Measurements from ENCODE around the gene RNF10.

GRCh38 chr12:120596901-120597300 lies 62.7 kb downstream of the RNF10 start:
- no peak for TF ChIP-seq CTCF (IDR thresholded peaks at IDR 0.05; ENCODE audit: low read depth, low read length, poor library complexity, severe bottlenecking)
- no peak for TF ChIP-seq EZH2phosphoT487 (IDR thresholded peaks at IDR 0.05; ENCODE audit: borderline replicate concordance, low read length)

All from DOHH2 (cell line).